ENCODE measurements around the gene KL. TPM values are rescaled to one million over a fixed set of nuclear protein-coding genes. Genes with fewer than 3 reads are reported as not detected.

Gene KL
- total and polyA plus RNA-seq, 8 donors, result 0.38 to 4.0 (median 1.4) TPM

- H3K9me3 ChIP-seq, result no peaks in the 10 kb centered on the region
- TF ChIP-seq EP300 (IDR thresholded peaks at IDR 0.05) (no peak), CTCF (IDR thresholded peaks at IDR 0.05) (no peak), POLR2AphosphoS5 (IDR thresholded peaks at IDR 0.05) (no peak), POLR2A (IDR thresholded peaks at IDR 0.05) (no peak)
- no peak overlapping the region for H3K4me3 ChIP-seq
- H3K27me3 ChIP-seq, result no peaks in the 10 kb centered on the region
- intact Hi-C loops (cut with DNase I; ENCODE audit: low total_unique reads), result no loop called here
- no peak overlapping the region for H3K27ac ChIP-seq
- no peaks in the 10 kb centered on the region for H3K36me3 ChIP-seq
- peaks cover 0 to 6% (median 3%) of the 10 kb centered on the region in 4 donors for H3K4me1 ChIP-seq
- 68 to 75% (median 72%) methylated on average over 3 of the region's 3 CpGs for WGBS, 5 donors
- DNase-seq, result peak in 1 of 2 donors; percentile 27
Measured at GRCh38 chr13:33058776-33059327, 42.6 kb downstream of the KL start.

GRCh38 chr13:33060815-33061214, 44.6 kb downstream of the KL start:
- Histone ChIP-seq H3K4me3 (no peak overlapping the region), H3K27ac (no peak overlapping the region), H3K36me3 (no peaks in the 10 kb centered on the region), H3K9me3 (no peaks in the 10 kb centered on the region), H3K4me1 (peaks cover 0 to 6% (median 3%) of the 10 kb centered on the region in 4 donors), H3K27me3 (no peaks in the 10 kb centered on the region)
- intact Hi-C loops (cut with DNase I; ENCODE audit: low total_unique reads), result no loop called here
- TF ChIP-seq POLR2AphosphoS5 (IDR thresholded peaks at IDR 0.05) (no peak), CTCF (IDR thresholded peaks at IDR 0.05) (no peak), POLR2A (IDR thresholded peaks at IDR 0.05) (no peak), EP300 (IDR thresholded peaks at IDR 0.05) (no peak)
- 92 to 97% (median 95%) methylated on average over 15 of the region's 15 CpGs for WGBS, 5 donors
- DNase-seq, result no peak

- intact Hi-C loops (cut with DNase I; ENCODE audit: low total_unique reads), result no loop called here
- 94 to 98% (median 96%) methylated on average over 18 of the region's 18 CpGs for WGBS, 5 donors
- H3K9me3 ChIP-seq, result no peaks in the 10 kb centered on the region
- TF ChIP-seq POLR2A (IDR thresholded peaks at IDR 0.05) (no peak), EP300 (IDR thresholded peaks at IDR 0.05) (no peak), CTCF (IDR thresholded peaks at IDR 0.05) (no peak), POLR2AphosphoS5 (IDR thresholded peaks at IDR 0.05) (no peak)
- no peak for DNase-seq
- H3K4me3 ChIP-seq, result no peak overlapping the region
- no peaks in the 10 kb centered on the region for H3K27me3 ChIP-seq
- no peaks in the 10 kb centered on the region for H3K36me3 ChIP-seq
- H3K4me1 ChIP-seq, result no peaks in the 10 kb centered on the region
- H3K27ac ChIP-seq, result no peak overlapping the region
Measured at GRCh38 chr13:33066329-33066728, 50.1 kb downstream of the KL start.

DNA sequence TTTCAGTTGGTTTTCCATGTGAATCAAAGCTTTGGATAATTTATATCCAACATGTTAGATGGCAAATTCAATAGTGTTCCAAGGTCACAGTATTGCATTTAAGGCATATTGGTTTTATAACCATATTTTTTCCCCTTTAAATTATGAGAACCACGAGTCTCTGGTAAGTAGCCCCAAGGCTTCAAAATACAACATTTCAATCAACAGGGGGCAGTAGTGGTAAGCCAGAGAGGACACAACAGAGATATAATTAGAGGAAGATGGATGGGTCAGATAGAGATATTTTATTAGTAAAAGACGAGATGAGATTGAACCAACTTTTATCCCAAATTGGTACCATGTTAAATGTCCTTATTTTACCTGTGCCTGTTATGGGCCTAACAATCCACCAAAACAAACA, 53.1 kb downstream of the KL start:
- peak in 1 of 7 experiments; percentile 18 for TF ChIP-seq CTCF (IDR thresholded peaks at IDR 0.05)
- TF ChIP-seq POLR2AphosphoS5 (IDR thresholded peaks at IDR 0.05), result no peak
- TF ChIP-seq POLR2A (IDR thresholded peaks at IDR 0.05), result no peak
- TF ChIP-seq EP300 (IDR thresholded peaks at IDR 0.05), result no peak
- H3K4me3 ChIP-seq, result no peak overlapping the region
- DNase-seq, result no peak
- no peaks in the 10 kb centered on the region for H3K27me3 ChIP-seq
- intact Hi-C loops (cut with DNase I; ENCODE audit: low total_unique reads), result no loop called here
- H3K9me3 ChIP-seq, result no peaks in the 10 kb centered on the region
- no peaks in the 10 kb centered on the region for H3K4me1 ChIP-seq
- no peaks in the 10 kb centered on the region for H3K36me3 ChIP-seq
- WGBS, 5 donors, result 82 to 92% (median 91%) methylated on average over 2 of the region's 2 CpGs
- H3K27ac ChIP-seq, result no peak overlapping the region
